Pancreas (tissue), 10 donors: ENCODE data around the gene PARD3B. TPM values are rescaled to one million over a fixed set of nuclear protein-coding genes. Genes with fewer than 3 reads are reported as not detected.

Experiments used
- ATAC-seq, 4 donors: fragments of 200-7000 bp; cut with Tn5 transposase; one replicate each; pipeline versions ENCODE4 v1.8.0 to v1.9.1; 2020; ENCODE audit warnings: mild to moderate bottlenecking in 4 of 4, moderate library complexity in 4 of 4
- DNase-seq, 6 donors: peaks; one replicate each; pipeline ENCODE4 v3.0.0-alpha.2; 2020
- FAIRE-seq: peaks from 2 replicates; lab custom pipeline; 2012; peaks lifted over from hg19 to GRCh38; lab: Jason Lieb, UNC
- H3K27ac ChIP-seq, 4 donors: fragments of 200-600 bp; sonication (generic); 1 replicate in 3 of 4; 2 replicates in 1 of 4; pipeline versions ENCODE4 v1.5.0 to v1.8.0; 2020
- H3K27me3 ChIP-seq, 4 donors: fragments of 200-600 bp; one replicate each; pipeline ENCODE4 v1.8.0; 2021
- H3K36me3 ChIP-seq, 3 donors: fragments of 200-600 bp; sonication (generic) in 1 of 3; one replicate each; pipeline versions ENCODE4 v1.5.0 to v1.8.0; 2020 to 2021
- H3K4me1 ChIP-seq, 3 donors: fragments of 200-600 bp; one replicate each; pipeline ENCODE4 v1.8.0; 2021
- H3K4me3 ChIP-seq, 4 donors: fragments of 200-600 bp; sonication (generic) in 2 of 4; one replicate each; pipeline versions ENCODE4 v1.5.0 to v1.8.0; 2020 to 2021
- H3K9me3 ChIP-seq, 4 donors: fragments of 200-600 bp; one replicate each; pipeline ENCODE4 v1.8.0; 2021
- WGBS, 2 donors: extraction: QIAGEN DNeasy Blood & Tissue Kit; methylation state at CpG; one replicate each; pipeline ENCODE4 v1.1.7; 2013; 5-methylcytosine and 5-hydroxymethylcytosine counted together
- intact Hi-C, 3 donors: fragments of 100-400 bp; cut with DNase I; formaldehyde crosslinking; loops; one replicate each; pipeline versions ENCODE4 v1.11.1 to v1.14.2; 2022
- polyA plus RNA-seq, 2 donors: library from polyadenylated mRNA; stranded (reverse); fragments of 200-250 nt; gene quantifications; one replicate each; pipeline ENCODE4 v1.2.3, GENCODE V29; 2013
- total RNA-seq, 6 donors: library from RNA; stranded (reverse); fragmentation: NEBNext Ultra II Directional in 4 of 6; extraction: Animal tissue kit (Norgen Biotek cat#: 25700) in 4 of 6; gene quantifications; one replicate each; pipeline versions ENCODE4 v1.2.1 to v1.2.4, GENCODE V29; 2021 to 2023
- TF ChIP-seq, protein P1 (sequence below), 4 donors: fragments of 200-600 bp; sonication (generic) in 3 of 4; IDR thresholded peaks; one replicate each; pipeline versions ENCODE4 v1.5.0 to v1.8.0; 2021; ENCODE audit warnings: antibody characterized with exemption in 4 of 4
- donor health status: healthy with polysubstance abuse.
- donor health status: DM: no; HTN: no; CAD: no; lungs with moderate emphysema.
- donor health status: DM: no; HTN: no; CAD: no.
- donor health status: control.
- donor health status: control.
- donor health status: Bipolar disorder and iron deficiency.
- donor health status: DM: yes; HTN: yes; CAD: no.
- donor health status: DM: no; HTN: no; CAD: no.
- donor health status: DM: no; HTN: no; CAD: no.
- donor health status: DM: yes; HTN: yes; CAD: no.

The PARD3B gene
- total and polyA plus RNA-seq, 8 donors: 2.8 to 21.5 (median 12.7) TPM

DNA sequence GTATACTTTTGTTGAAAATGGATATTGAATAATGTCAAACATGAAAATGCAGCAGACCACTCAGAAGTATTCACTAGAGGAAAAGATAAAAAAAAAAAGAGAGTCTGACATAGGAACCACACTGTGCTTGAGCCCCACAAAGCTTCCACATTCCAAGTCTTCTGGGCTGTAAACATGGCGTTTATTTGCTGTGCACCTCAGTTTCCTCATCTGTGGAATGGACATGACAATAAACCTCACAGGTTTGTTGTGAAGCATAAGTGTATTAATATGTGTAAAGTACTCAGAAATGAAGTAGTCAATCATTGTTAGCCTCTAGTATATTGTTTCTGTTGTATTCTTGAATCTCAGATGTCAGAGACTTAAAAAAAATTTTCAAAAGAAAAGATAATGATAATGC lies 611.2 kb downstream of the PARD3B start:
- TF ChIP-seq, protein P1, sequence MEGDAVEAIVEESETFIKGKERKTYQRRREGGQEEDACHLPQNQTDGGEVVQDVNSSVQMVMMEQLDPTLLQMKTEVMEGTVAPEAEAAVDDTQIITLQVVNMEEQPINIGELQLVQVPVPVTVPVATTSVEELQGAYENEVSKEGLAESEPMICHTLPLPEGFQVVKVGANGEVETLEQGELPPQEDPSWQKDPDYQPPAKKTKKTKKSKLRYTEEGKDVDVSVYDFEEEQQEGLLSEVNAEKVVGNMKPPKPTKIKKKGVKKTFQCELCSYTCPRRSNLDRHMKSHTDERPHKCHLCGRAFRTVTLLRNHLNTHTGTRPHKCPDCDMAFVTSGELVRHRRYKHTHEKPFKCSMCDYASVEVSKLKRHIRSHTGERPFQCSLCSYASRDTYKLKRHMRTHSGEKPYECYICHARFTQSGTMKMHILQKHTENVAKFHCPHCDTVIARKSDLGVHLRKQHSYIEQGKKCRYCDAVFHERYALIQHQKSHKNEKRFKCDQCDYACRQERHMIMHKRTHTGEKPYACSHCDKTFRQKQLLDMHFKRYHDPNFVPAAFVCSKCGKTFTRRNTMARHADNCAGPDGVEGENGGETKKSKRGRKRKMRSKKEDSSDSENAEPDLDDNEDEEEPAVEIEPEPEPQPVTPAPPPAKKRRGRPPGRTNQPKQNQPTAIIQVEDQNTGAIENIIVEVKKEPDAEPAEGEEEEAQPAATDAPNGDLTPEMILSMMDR (IDR thresholded peaks at IDR 0.05): no peak
- no peaks in the 10 kb centered on the region for H3K4me1 ChIP-seq
- no peaks in the 10 kb centered on the region for H3K27me3 ChIP-seq
- H3K4me3 ChIP-seq: no peak overlapping the region
- ATAC-seq (no peak), DNase-seq (no peak), FAIRE-seq (no peak)
- WGBS, 2 donors: 88% methylated on average over 1 of the region's 1 CpG
- H3K27ac ChIP-seq: no peak overlapping the region
- no peaks in the 10 kb centered on the region for H3K36me3 ChIP-seq
- intact Hi-C loops: no loop called here
- H3K9me3 ChIP-seq: no peaks in the 10 kb centered on the region

DNA sequence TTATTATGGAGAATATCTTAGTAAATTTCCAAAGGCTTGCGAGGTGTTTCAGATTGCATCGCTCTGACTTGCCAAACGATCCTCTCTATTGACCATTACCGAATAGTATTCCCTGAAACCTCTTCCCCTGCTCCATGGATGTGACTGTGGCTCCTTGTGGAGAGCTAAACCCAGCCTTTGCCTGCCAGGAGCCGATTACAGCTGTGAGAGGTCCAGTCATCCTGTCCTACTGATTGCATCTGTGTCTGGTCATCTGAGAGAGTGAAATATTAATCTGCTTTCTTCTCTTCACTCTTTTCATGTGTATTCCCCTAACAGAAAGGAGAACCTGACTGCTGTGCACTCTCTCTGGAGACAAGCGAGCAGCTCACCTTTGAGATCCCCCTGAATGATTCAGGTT lies 613.1 kb downstream of the PARD3B start:
- no peaks in the 10 kb centered on the region for H3K27me3 ChIP-seq
- no peak overlapping the region for H3K4me3 ChIP-seq
- intact Hi-C loops: no loop called here
- no peak overlapping the region for H3K27ac ChIP-seq
- DNase-seq (no peak), ATAC-seq (no peak), FAIRE-seq (no peak)
- TF ChIP-seq, protein P1 (IDR thresholded peaks at IDR 0.05): no peak
- WGBS, 2 donors: 90% methylated on average over 6 of the region's 6 CpGs
- H3K4me1 ChIP-seq: no peaks in the 10 kb centered on the region
- H3K9me3 ChIP-seq: no peaks in the 10 kb centered on the region
- no peaks in the 10 kb centered on the region for H3K36me3 ChIP-seq

DNA sequence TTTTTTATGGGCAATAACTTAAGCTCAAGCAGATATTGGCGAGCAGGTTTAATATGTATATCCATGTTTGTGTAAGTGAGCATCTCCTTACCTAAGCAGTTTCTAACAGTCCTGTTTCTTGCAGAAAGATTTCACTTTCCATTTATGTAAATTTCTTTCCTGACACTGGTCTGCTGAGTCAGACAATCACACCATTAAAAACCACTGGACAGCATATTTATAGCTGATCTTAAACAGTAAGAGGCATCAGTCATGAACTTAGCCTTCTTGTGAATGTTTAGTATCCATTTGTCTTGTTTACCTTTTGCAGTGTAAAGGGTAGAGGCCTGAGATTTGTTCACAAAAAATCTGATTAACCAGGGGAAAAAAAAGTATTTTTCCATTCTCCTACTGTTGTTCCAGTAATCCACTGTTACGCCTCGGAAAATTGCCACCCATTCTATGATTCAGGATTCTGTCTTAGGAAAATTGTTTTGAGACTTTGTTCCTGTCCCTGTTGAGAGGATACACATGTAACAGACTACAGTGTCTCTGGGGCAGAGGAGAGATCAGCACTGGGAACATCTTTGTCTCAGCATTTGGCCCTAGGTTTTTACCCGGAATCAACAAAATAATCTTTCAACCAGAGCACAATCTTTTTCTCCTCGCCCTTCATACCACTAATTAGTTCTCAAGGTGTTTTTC lies 616.0 kb downstream of the PARD3B start:
- ATAC-seq (no peak), FAIRE-seq (no peak), DNase-seq (no peak)
- WGBS, 2 donors: 75 to 90% methylated on average over 5 of the region's 5 CpGs
- TF ChIP-seq, protein P1 (IDR thresholded peaks at IDR 0.05): no peak
- H3K4me3 ChIP-seq: no peak overlapping the region
- intact Hi-C loops: no loop called here
- no peak overlapping the region for H3K27ac ChIP-seq
- H3K27me3 ChIP-seq: no peaks in the 10 kb centered on the region
- H3K36me3 ChIP-seq: no peaks in the 10 kb centered on the region
- no peaks in the 10 kb centered on the region for H3K4me1 ChIP-seq
- H3K9me3 ChIP-seq: no peaks in the 10 kb centered on the region

DNA sequence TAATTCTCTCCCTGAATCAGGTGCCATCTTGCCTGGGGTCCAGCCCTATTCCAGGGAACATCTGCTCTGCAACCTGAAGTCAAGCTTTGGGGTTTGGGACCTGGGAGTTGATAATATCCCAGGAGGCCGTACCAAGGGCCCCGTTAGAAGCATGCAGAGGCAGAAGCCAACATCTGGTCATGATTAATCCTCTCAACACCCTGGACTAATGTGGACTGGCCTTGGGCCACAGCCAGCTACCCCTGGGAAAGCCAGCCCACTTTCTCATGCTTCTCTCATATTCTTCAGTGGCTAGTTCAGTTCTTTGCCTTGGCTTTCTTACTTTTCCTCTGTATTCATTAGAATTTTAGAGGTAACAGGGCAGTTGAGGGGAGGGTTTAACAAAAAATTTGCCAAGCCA lies 621.5 kb downstream of the PARD3B start:
- TF ChIP-seq, protein P1 (IDR thresholded peaks at IDR 0.05): no peak
- Histone ChIP-seq H3K9me3 (no peaks in the 10 kb centered on the region), H3K36me3 (no peaks in the 10 kb centered on the region), H3K4me1 (no peaks in the 10 kb centered on the region), H3K27ac (no peak overlapping the region), H3K27me3 (no peaks in the 10 kb centered on the region), H3K4me3 (no peak overlapping the region)
- ATAC-seq (no peak), DNase-seq (no peak), FAIRE-seq (no peak)
- WGBS, 2 donors: 87 to 96% methylated on average over 2 of the region's 2 CpGs
- intact Hi-C loops: no loop called here

DNA sequence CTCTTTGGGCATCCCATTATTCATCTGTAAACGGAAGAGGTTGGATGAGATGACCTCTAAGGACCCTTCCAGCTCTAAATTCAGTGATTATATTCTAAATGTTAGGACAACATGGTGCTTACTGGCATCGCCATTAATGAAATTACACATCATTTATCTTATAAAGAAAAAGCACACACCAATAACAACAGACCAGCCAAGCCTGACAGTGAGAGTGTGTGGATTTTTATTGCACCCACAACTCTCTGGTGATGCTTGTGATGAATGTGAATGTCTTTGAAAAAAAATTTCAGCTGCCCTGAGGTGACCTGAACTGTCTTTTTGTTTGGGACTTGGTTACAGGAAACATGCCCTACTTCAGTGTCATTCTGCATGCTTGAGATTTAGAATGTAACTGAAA lies 623.7 kb downstream of the PARD3B start:
- no peak overlapping the region for H3K4me3 ChIP-seq
- no peak for ATAC-seq
- no peaks in the 10 kb centered on the region for H3K36me3 ChIP-seq
- WGBS, 2 donors: 91 to 98% methylated on average over 2 of the region's 2 CpGs
- FAIRE-seq: no peak
- TF ChIP-seq, protein P1 (IDR thresholded peaks at IDR 0.05): no peak
- no peaks in the 10 kb centered on the region for H3K4me1 ChIP-seq
- no peaks in the 10 kb centered on the region for H3K27me3 ChIP-seq
- intact Hi-C loops: no loop called here
- no peak for DNase-seq
- H3K27ac ChIP-seq: no peak overlapping the region
- no peaks in the 10 kb centered on the region for H3K9me3 ChIP-seq
